ENCODE measurements around the gene IQSEC3. TPM values are rescaled to one million over a fixed set of nuclear protein-coding genes. Genes with fewer than 3 reads are reported as not detected.

Gene IQSEC3
- total RNA-seq, 1 experiment from 2014 or later: 0.55 TPM

- WGBS (ENCODE audit: extremely low coverage, insufficient read length, low lambda C conversion rate): no CpG with 5 or more reads among the region's 10 CpGs
- H2BK20ac ChIP-seq (ENCODE audit: low read depth, low read length, poor library complexity, severe bottlenecking): no peak overlapping the region
- no peak overlapping the region for H3T11ph ChIP-seq (ENCODE audit: low read length)
- H4K91ac ChIP-seq (ENCODE audit: insufficient read length, low read depth, low read length): no peak overlapping the region
- no peak for TF ChIP-seq CTCF (conservative IDR thresholded peaks at IDR 0.05)
- H2BK5ac ChIP-seq (ENCODE audit: insufficient read length, low read length): no peak overlapping the region
- no peak overlapping the region for H2BK15ac ChIP-seq (ENCODE audit: low read depth, low read length)
- H3K23me2 ChIP-seq (ENCODE audit: insufficient read length, low read depth, low read length, poor library complexity, severe bottlenecking): no peaks in the 10 kb centered on the region
- DNase-seq: no peak
- no peak overlapping the region for H4K5ac ChIP-seq (ENCODE audit: insufficient read length, low read depth, low read length)
- no peak overlapping the region for H4K8ac ChIP-seq (replicated peaks; ENCODE audit: insufficient read length, low read depth, low read length)
- H3K4me3 Mint-ChIP-seq: no peak overlapping the region
- H4K20me1 ChIP-seq (ENCODE audit: control insufficient read depth, insufficient read depth, insufficient read length): no peaks in the 10 kb centered on the region
- H3K27ac Mint-ChIP-seq: no peak overlapping the region
- no peak overlapping the region for H2BK12ac ChIP-seq (ENCODE audit: insufficient read length, low read depth, low read length)
- peaks cover 0 to 21% of the 10 kb centered on the region in 2 experiments; a peak in 3 of 4 replicates for H3K4me1 Mint-ChIP-seq
- H3K79me1 ChIP-seq (ENCODE audit: insufficient read depth, low read depth, low read length, poor library complexity, severe bottlenecking): no peaks in the 10 kb centered on the region
- H3K56ac ChIP-seq (ENCODE audit: insufficient read length, low read depth, low read length): no peak overlapping the region
- no peaks in the 10 kb centered on the region for H3K4me1 ChIP-seq (ENCODE audit: insufficient read depth, low read length)
- peaks cover 5% of the 10 kb centered on the region for H3K27me3 Mint-ChIP-seq (ENCODE audit: low read depth)
- no peak overlapping the region for H3K23ac ChIP-seq (ENCODE audit: insufficient read length, low read depth, low read length)
- H3K9ac ChIP-seq (ENCODE audit: extremely low read depth, insufficient read length, low read length): no peak overlapping the region
- H3K18ac ChIP-seq (ENCODE audit: insufficient read length, low read depth, low read length): no peak overlapping the region
- no peaks in the 10 kb centered on the region for H3K9me3 ChIP-seq (ENCODE audit: control insufficient read depth, low read depth, low read length)
- H3K36me3 Mint-ChIP-seq (ENCODE audit: insufficient read depth in 1 of 3, low read depth in 3 of 3): no peaks in the 10 kb centered on the region; a peak in 1 of 7 replicates
- no peak overlapping the region for H2BK120ac ChIP-seq (ENCODE audit: low read depth, low read length, poor library complexity, severe bottlenecking)
- no peak overlapping the region for H2AK5ac ChIP-seq (ENCODE audit: insufficient read length, low read length)
- H3K4ac ChIP-seq (ENCODE audit: low read depth, low read length): no peak overlapping the region
- no peaks in the 10 kb centered on the region for H3K79me2 ChIP-seq (ENCODE audit: insufficient read depth, low read length)
- H3K27me3 ChIP-seq (ENCODE audit: insufficient read depth, low read length): no peaks in the 10 kb centered on the region
- no peak overlapping the region for H3K4me2 ChIP-seq (ENCODE audit: insufficient read depth, insufficient read length, low read length)
- no peak overlapping the region for H3K27ac ChIP-seq (ENCODE audit: insufficient read length, low read depth, low read length)
- H3K14ac ChIP-seq (ENCODE audit: insufficient read depth, low read length): no peak overlapping the region
- no peak overlapping the region for H2AFZ ChIP-seq (ENCODE audit: low read length)
- no peaks in the 10 kb centered on the region for H3K9me3 Mint-ChIP-seq
Observed at GRCh38 chr12:129001-129400, 62.4 kb downstream of the IQSEC3 start.

All from H9 (cell line).